ENCODE results near the gene ATP2B3.

GRCh38 chrX:153556767-153557166 is 39.3 kb downstream of the ATP2B3 start:
- TF ChIP-seq CTCF (IDR thresholded peaks at IDR 0.05) (no peak), POLR2A (IDR thresholded peaks at IDR 0.05; ENCODE audit: low read depth) (no peak), POLR2AphosphoS5 (IDR thresholded peaks at IDR 0.05) (no peak), EP300 (IDR thresholded peaks at IDR 0.05) (no peak)
